T-helper 17 cell (primary cell): ENCODE measurements around the gene HTT-AS. TPM values are rescaled to one million over a fixed set of nuclear protein-coding genes. Genes with fewer than 3 reads are reported as not detected.
A peak's percentile ranks its signal among the peaks of the same experiment; 100 is the strongest.
"Not testable (repeated sequence)": the region's sequence is repeated elsewhere in the genome, so short reads cannot be mapped to it uniquely, and the experiment has no call there.

Source experiments
- ATAC-seq: fragments of 150-1000 bp; cut with Tn5 transposase; 2 replicates; pipeline ENCODE4 v1.10.0; 2021; ENCODE audit warnings: mild to moderate bottlenecking, moderate library complexity
- DNase-seq, 3 donors: peaks; one replicate each; pipeline versions ENCODE4 v3.0.0 to v3.0.0-alpha.2; 2020 to 2021
- H3K9me3 ChIP-seq: one replicate; pipeline ENCODE4 v1.7.0; 2013; ENCODE audit warnings: low read length, mild to moderate bottlenecking; ENCODE audit not compliant: control insufficient read depth, poor library complexity, severe bottlenecking
- H3K27ac Mint-ChIP-seq: one replicate; pipeline ENCODE4 v1.8.0; 2022; ENCODE audit warnings: mild to moderate bottlenecking, moderate library complexity, mixed read lengths
- H3K27me3 Mint-ChIP-seq: one replicate; pipeline ENCODE4 v1.8.0; 2022; ENCODE audit warnings: mixed read lengths
- H3K36me3 Mint-ChIP-seq: one replicate; pipeline ENCODE4 v1.8.0; 2022; ENCODE audit warnings: low read depth, mixed read lengths
- H3K4me1 Mint-ChIP-seq: one replicate; pipeline ENCODE4 v1.8.0; 2022; ENCODE audit warnings: mild to moderate bottlenecking, mixed read lengths
- H3K4me3 Mint-ChIP-seq: one replicate; pipeline ENCODE4 v1.8.0; 2022; ENCODE audit warnings: mild to moderate bottlenecking, moderate library complexity, mixed read lengths
- total RNA-seq, 4 donors: library from RNA in 2 of 4; stranded (reverse) in 2 of 4; gene quantifications; one replicate each; pipeline ENCODE4 v1.2.3 and lab custom pipeline; 2022 to 2026

HTT-AS gene
- total RNA-seq, 2 donors from 2014 or later = not detected

DNA sequence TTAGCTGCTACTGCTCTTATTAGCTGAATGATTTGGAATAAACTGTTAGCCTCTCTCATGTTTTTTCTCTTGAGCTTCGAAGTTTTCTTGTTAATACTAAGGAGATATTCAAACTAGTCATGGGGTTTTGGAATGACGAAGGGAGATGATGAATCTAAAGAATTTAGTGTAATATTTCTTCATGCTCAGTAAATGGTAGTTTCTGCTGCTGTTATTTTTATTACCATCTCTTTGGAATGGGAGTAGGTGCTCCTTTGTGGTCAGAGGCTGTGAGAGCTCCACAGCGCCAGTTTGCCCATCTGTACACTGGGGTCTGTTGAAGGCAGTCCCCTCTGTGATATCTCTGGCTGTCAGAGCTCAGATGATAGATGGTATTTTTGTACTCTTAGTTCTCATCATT, 33.9 kb upstream of the HTT-AS start:
- no peak overlapping the region for H3K4me3 Mint-ChIP-seq
- H3K9me3 ChIP-seq = no peaks in the 10 kb centered on the region
- ATAC-seq (no peak), DNase-seq (no peak)
- H3K4me1 Mint-ChIP-seq = peaks cover 11% of the 10 kb centered on the region
- H3K36me3 Mint-ChIP-seq = peaks cover 10% of the 10 kb centered on the region
- no peaks in the 10 kb centered on the region for H3K27me3 Mint-ChIP-seq
- H3K27ac Mint-ChIP-seq = no peak overlapping the region

- no peaks in the 10 kb centered on the region for H3K9me3 ChIP-seq
- Mint-ChIP-seq H3K27me3 (no peaks in the 10 kb centered on the region), H3K4me1 (peaks cover 11% of the 10 kb centered on the region), H3K36me3 (peaks cover 10% of the 10 kb centered on the region), H3K27ac (no peak overlapping the region), H3K4me3 (no peak overlapping the region)
- ATAC-seq = no peak
- DNase-seq = no peak
Measured at GRCh38 chr4:3107691-3108121, 33.4 kb upstream of the HTT-AS start.

- H3K36me3 Mint-ChIP-seq = peaks cover 9% of the 10 kb centered on the region
- H3K4me3 Mint-ChIP-seq = no peak overlapping the region
Measured at GRCh38 chr4:3107271-3107670, 32.9 kb upstream of the HTT-AS start.

GRCh38 chr4:3106339-3107186, 32.2 kb upstream of the HTT-AS start:
- Mint-ChIP-seq H3K27me3 (no peaks in the 10 kb centered on the region), H3K36me3 (peaks cover 9% of the 10 kb centered on the region), H3K27ac (peak overlapping the region; percentile 66), H3K4me3 (peak overlapping the region; percentile 19), H3K4me1 (peaks cover 12% of the 10 kb centered on the region)
- H3K9me3 ChIP-seq = no peaks in the 10 kb centered on the region
- ATAC-seq (peak; percentile 100), DNase-seq (peak; percentile 62 to 77 (median 72))

More at GRCh38 chr4:3107271-3107670, 32.9 kb upstream of the HTT-AS start:
- no peak overlapping the region for H3K27ac Mint-ChIP-seq
- DNase-seq = no peak
- peaks cover 9% of the 10 kb centered on the region for H3K4me1 Mint-ChIP-seq
- ATAC-seq = no peak
- no peaks in the 10 kb centered on the region for H3K9me3 ChIP-seq
- H3K27me3 Mint-ChIP-seq = no peaks in the 10 kb centered on the region

DNA sequence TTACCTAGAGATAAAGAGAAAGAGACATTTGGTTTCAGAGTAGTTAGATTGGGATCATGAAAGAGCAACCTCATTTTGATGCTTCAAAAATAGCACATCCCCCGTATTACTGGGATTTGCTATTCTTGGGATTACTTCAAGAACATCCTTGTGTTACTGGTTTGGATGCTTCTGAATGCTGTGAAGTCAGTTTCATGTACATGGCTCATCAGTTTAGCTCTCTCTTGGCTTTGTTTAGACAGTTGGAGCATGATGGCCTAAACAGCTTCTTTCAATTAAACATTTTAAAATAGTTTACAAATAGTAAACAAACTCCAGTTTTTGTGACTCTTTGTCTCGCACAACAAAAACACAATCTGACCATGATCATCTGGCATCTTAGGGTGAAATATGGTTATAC, 24.0 kb upstream of the HTT-AS start:
- no peaks in the 10 kb centered on the region for H3K9me3 ChIP-seq
- peaks cover 17% of the 10 kb centered on the region for H3K36me3 Mint-ChIP-seq
- peaks cover 24% of the 10 kb centered on the region for H3K4me1 Mint-ChIP-seq
- DNase-seq (no peak), ATAC-seq (no peak)
- H3K27me3 Mint-ChIP-seq = no peaks in the 10 kb centered on the region
- peak overlapping the region; percentile 29 for H3K27ac Mint-ChIP-seq
- no peak overlapping the region for H3K4me3 Mint-ChIP-seq

GRCh38 chr4:3096202-3096601, 21.9 kb upstream of the HTT-AS start:
- H3K27me3 Mint-ChIP-seq = no peaks in the 10 kb centered on the region
- H3K4me1 Mint-ChIP-seq = peaks cover 21% of the 10 kb centered on the region
- DNase-seq = no peak
- no peak for ATAC-seq
- H3K4me3 Mint-ChIP-seq = no peak overlapping the region
- H3K27ac Mint-ChIP-seq = peak overlapping the region; percentile 78
- peaks cover 14% of the 10 kb centered on the region for H3K36me3 Mint-ChIP-seq
- H3K9me3 ChIP-seq = no peaks in the 10 kb centered on the region

- not testable (repeated sequence) for H3K4me3 Mint-ChIP-seq, H3K27me3 Mint-ChIP-seq, H3K27ac Mint-ChIP-seq, H3K9me3 ChIP-seq, ATAC-seq, DNase-seq
- H3K4me1 Mint-ChIP-seq = peaks cover 14% of the 10 kb centered on the region
- peaks cover 12% of the 10 kb centered on the region for H3K36me3 Mint-ChIP-seq
Measured at GRCh38 chr4:3094701-3095100, 20.4 kb upstream of the HTT-AS start.

GRCh38 chr4:3091464-3091863, 17.1 kb upstream of the HTT-AS start:
- Mint-ChIP-seq H3K4me1 (peaks cover 8% of the 10 kb centered on the region), H3K36me3 (peaks cover 7% of the 10 kb centered on the region), H3K27ac (no peak overlapping the region), H3K27me3 (no peaks in the 10 kb centered on the region), H3K4me3 (no peak overlapping the region)
- H3K9me3 ChIP-seq = no peaks in the 10 kb centered on the region
- ATAC-seq (no peak), DNase-seq (no peak)

DNA sequence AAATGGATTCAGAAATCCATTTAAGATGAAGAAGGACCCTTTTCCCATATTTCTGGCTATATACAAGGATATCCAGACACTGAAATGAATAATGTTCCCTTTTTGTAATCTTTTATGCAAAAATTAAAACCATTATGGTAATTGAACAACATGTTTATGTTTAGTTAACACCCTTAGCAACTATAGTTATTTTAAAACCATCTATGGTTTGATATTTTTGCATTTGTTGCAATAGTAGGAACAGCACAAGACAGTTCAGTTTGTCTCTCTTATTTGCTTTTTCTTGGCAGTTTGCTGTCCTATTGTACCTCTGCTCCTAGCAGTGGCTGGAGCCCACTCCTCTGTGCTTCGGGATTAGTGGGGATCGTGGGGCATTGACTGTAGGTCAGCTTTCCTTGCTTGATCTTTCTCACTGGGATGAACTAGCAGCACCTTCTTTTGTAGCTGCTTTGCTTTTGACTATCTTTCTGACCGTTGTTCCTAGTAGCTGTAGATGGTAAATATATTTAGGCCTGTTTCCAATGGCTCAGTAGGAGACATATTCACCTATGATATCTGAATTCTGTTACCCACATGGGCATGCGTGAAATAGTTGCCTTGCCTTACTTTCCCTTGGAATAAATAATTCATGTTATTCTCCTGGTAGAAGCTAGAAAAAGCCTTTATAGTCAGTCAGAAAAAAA, 12.9 kb upstream of the HTT-AS start:
- DNase-seq (no peak), ATAC-seq (no peak)
- no peaks in the 10 kb centered on the region for H3K9me3 ChIP-seq
- Mint-ChIP-seq H3K4me3 (no peak overlapping the region), H3K36me3 (peaks cover 2% of the 10 kb centered on the region), H3K4me1 (peaks cover 15% of the 10 kb centered on the region), H3K27ac (no peak overlapping the region), H3K27me3 (no peaks in the 10 kb centered on the region)

DNA sequence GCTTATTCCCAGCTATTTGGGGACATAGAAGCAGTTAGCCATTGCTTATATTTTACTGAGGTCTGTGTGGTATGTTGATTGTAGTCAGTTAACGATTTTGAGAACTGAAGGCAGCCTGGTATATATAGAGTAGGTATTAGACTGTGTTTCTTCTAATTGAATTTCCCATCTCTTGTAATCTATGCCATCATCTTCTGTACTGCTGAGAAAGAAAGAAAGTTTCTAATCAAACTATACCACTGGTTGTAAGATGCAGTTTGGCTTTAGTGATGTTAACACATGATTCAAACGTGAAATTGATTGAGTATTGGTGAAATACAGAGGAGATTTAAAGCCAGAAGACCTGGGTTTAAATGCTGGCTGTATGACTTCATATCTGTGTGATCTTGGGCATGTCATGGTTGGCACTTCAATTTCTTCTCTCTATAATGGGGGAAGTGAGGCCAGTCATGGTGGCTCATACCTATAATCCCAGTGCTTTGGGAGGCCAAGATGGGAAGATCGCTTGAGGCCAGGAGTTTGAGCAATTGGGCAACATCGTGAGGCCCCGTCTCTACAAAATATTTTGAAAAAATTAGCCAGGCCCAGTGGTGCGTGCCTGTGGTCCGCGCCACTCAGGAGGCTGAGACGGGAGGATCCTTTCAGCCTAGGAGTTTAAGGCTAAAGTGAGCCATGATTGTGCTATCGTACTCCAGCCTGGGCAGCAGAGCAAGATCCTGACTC, 11.8 kb upstream of the HTT-AS start:
- H3K4me1 Mint-ChIP-seq = peaks cover 15% of the 10 kb centered on the region
- no peak for ATAC-seq
- H3K27ac Mint-ChIP-seq = no peak overlapping the region
- H3K27me3 Mint-ChIP-seq = no peaks in the 10 kb centered on the region
- H3K36me3 Mint-ChIP-seq = peaks cover 2% of the 10 kb centered on the region
- no peak overlapping the region for H3K4me3 Mint-ChIP-seq
- H3K9me3 ChIP-seq = no peaks in the 10 kb centered on the region
- DNase-seq = no peak

DNA sequence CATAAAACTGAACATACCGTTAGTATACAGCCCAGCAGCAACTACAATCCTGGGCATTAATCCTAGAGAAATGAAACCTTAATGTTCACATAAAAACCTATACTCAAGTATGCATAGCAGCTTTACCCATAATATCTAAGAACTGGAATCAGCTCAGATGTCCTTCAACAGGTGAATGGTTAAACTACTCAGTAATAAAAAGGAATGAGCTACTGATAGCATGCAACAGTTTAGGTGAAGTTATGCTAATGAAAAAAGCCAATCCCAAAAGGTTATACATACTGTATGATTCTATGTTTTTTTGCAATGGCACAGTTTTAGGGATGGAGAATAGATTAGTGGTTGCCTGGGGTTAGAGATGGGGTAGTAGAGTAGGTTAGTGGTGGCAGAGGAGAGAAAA, 9.4 kb upstream of the HTT-AS start:
- Mint-ChIP-seq H3K4me1 (peaks cover 29% of the 10 kb centered on the region), H3K27ac (no peak overlapping the region)

GRCh38 chr4:3082925-3083515, 8.7 kb upstream of the HTT-AS start:
- peak overlapping the region; percentile 31 for H3K4me3 Mint-ChIP-seq
- peak overlapping the region; percentile 82 for H3K27ac Mint-ChIP-seq
- H3K4me1 Mint-ChIP-seq = peaks cover 28% of the 10 kb centered on the region
- peaks cover 2% of the 10 kb centered on the region for H3K36me3 Mint-ChIP-seq
- H3K27me3 Mint-ChIP-seq = no peaks in the 10 kb centered on the region
- no peak for ATAC-seq
- DNase-seq = no peak
- no peaks in the 10 kb centered on the region for H3K9me3 ChIP-seq

More for the DNA sequence above, 9.4 kb upstream of the HTT-AS start:
- H3K36me3 Mint-ChIP-seq = peaks cover 2% of the 10 kb centered on the region
- H3K4me3 Mint-ChIP-seq = no peak overlapping the region
- H3K27me3 Mint-ChIP-seq = no peaks in the 10 kb centered on the region
- ATAC-seq (no peak), DNase-seq (no peak)
- H3K9me3 ChIP-seq = no peaks in the 10 kb centered on the region

DNA sequence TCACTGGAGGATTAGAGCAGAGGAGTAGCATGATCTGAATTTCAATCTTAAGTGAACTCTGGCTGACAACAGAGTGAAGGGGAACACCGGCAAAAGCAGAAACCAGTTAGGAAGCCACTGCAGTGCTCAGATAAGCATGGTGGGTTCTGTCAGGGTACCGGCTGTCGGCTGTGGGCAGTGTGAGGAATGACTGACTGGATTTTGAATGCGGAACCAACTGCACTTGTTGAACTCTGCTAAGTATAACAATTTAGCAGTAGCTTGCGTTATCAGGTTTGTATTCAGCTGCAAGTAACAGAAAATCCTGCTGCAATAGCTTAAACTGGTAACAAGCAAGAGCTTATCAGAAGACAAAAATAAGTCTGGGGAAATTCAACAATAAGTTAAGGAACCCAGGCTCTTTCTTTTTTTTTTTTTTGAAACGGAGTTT, 5.4 kb upstream of the HTT-AS start:
- Mint-ChIP-seq H3K4me3 (no peak overlapping the region), H3K27ac (no peak overlapping the region), H3K27me3 (no peaks in the 10 kb centered on the region), H3K36me3 (peaks cover 2% of the 10 kb centered on the region), H3K4me1 (peaks cover 38% of the 10 kb centered on the region)
- no peak for DNase-seq
- no peaks in the 10 kb centered on the region for H3K9me3 ChIP-seq
- no peak for ATAC-seq
